Common myeloid progenitor, CD34-positive (primary cell): ENCODE data around the gene JKAMP.

Source experiments
- CTCF ChIA-PET: fragments of 350-600 bp; sonication (Branson Sonifier 250); formaldehyde crosslinking; loops from one replicate; lab custom pipeline; 2021; ENCODE audit warnings: antibody characterized with exemption; lab: Charles Lee
- POLR2A ChIA-PET: fragments of 350-600 bp; sonication (Branson Sonifier 250); formaldehyde crosslinking; loops from one replicate; lab custom pipeline; 2021; ENCODE audit warnings: antibody characterized with exemption; lab: Charles Lee
- DNase-seq, 3 donors: peaks; one replicate each; pipeline versions ENCODE4 v3.0.0 to v3.0.0-alpha.2; 2013
- H3K27ac ChIP-seq, 2 experiments: 1 replicate in 1 of 2; 2 replicates in 1 of 2; pipeline ENCODE4 v1.7.0; 2013; ENCODE audit warnings: inconsistent platforms in 2 of 2, low read length in 2 of 2, mild to moderate bottlenecking in 2 of 2, low read depth in 1 of 2, moderate library complexity in 1 of 2; ENCODE audit not compliant: severe bottlenecking in 2 of 2, insufficient read depth in 1 of 2, poor library complexity in 1 of 2
- H3K27me3 ChIP-seq, 5 experiments: replicated peaks in 2 of 5; 1 replicate in 3 of 5; 2 replicates in 2 of 5; pipeline versions ENCODE4 v1.6.1 to v1.7.0; 2013; ENCODE audit warnings: low read length in 4 of 5, mild to moderate bottlenecking in 2 of 5, moderate library complexity in 2 of 5, inconsistent platforms in 1 of 5; ENCODE audit not compliant: insufficient read depth in 5 of 5, control insufficient read depth in 4 of 5
- H3K36me3 ChIP-seq, 4 experiments: 1 replicate in 2 of 4; 2 replicates in 2 of 4; pipeline versions ENCODE4 v1.6.1 to v1.7.0; 2013; ENCODE audit warnings: low read length in 3 of 4, control low read depth in 1 of 4, mild to moderate bottlenecking in 1 of 4; ENCODE audit not compliant: control insufficient read depth in 4 of 4, insufficient read depth in 4 of 4
- H3K4me1 ChIP-seq, 4 experiments: 1 replicate in 3 of 4; 2 replicates in 1 of 4; pipeline versions ENCODE4 v1.6.1 to v1.7.1; 2013; ENCODE audit warnings: low read length in 3 of 4, mild to moderate bottlenecking in 3 of 4, control low read depth in 1 of 4, inconsistent platforms in 1 of 4, moderate library complexity in 1 of 4; ENCODE audit not compliant: control insufficient read depth in 4 of 4, insufficient read depth in 4 of 4; ENCODE audit errors: control extremely low read depth in 1 of 4
- H3K4me3 ChIP-seq, 7 experiments: 1 replicate in 4 of 7; 2 replicates in 3 of 7; pipeline versions ENCODE4 v1.5.1 to v1.7.0; 2013; ENCODE audit warnings: mild to moderate bottlenecking in 7 of 7, low read length in 6 of 7, moderate library complexity in 6 of 7, inconsistent platforms in 2 of 7, low read depth in 2 of 7, control low read depth in 1 of 7; ENCODE audit not compliant: insufficient read depth in 4 of 7, control insufficient read depth in 1 of 7; ENCODE audit errors: extremely low read depth in 1 of 7
- H3K9me3 ChIP-seq, 5 experiments: 1 replicate in 4 of 5; 2 replicates in 1 of 5; pipeline versions ENCODE4 v1.6.1 to v1.7.1; 2013; ENCODE audit warnings: low read length in 4 of 5, mild to moderate bottlenecking in 2 of 5, inconsistent platforms in 1 of 5, low read depth in 1 of 5, moderate library complexity in 1 of 5; ENCODE audit not compliant: control insufficient read depth in 4 of 5, insufficient read depth in 2 of 5; ENCODE audit errors: control extremely low read depth in 1 of 5
- WGBS: methylation state at CpG from one replicate; pipeline ENCODE4 v1.1.5; 2013; ENCODE audit not compliant: insufficient coverage; 5-methylcytosine and 5-hydroxymethylcytosine counted together

JKAMP gene

DNA sequence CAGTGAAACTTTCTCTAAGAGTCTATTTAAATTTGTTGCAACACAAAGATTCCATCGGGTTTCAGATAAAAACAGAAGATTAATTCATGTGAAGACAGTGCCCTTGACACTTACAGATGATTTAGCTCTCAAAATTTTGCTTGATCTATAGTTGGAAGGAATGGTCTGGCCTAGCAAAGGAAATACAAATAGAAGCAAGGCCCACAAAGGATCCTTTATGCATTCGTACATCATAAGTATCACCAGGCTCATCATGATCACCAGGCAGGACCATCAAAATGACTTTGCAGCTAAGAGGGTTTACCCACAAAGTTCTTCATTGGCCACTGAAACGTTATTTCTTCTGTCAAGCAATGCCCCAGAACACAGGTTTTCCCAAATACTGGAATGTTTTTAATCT lies 24.8 kb downstream of the JKAMP start:
- DNase-seq, result no peak
- Histone ChIP-seq H3K27me3 (no peaks in the 10 kb centered on the region), H3K27ac (no peak overlapping the region), H3K36me3 (peaks cover 2 to 25% (median 4%) of the 10 kb centered on the region in 4 experiments), H3K9me3 (no peaks in the 10 kb centered on the region), H3K4me3 (no peak overlapping the region), H3K4me1 (peaks cover 0 to 14% (median 0%) of the 10 kb centered on the region in 4 experiments)
- 100% methylated on average over 2 of the region's 3 CpGs for WGBS
- ChIA-PET CTCF (interaction anchor here (0.8 to 20.3 kb wide), 11 partner anchors 8 to 387 kb away, joined by 3 to 536 read pairs (median 4); partner anchors contain the start of genes CCDC175, JKAMP and L3HYPDH), POLR2A (no interaction called here)

DNA sequence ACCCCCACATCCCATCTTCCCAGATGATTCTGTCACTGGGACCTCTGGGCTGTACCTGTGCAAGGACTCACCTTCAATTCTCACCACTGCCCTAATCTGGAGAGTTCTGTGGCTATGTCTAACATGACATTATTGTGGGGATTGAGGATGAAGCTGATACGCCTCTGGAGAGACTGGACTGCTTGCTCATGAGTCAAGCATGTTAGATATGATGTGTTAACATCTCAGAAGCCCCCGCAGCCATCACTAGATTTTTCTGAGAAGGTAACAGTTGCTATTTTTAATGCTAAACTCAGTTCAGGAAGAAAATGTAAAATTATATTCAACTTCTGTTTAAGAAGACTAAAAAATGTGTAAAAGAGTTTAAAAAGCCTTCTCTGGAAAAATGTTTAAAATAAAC lies 25.7 kb downstream of the JKAMP start:
- no peak for DNase-seq
- Histone ChIP-seq H3K36me3 (peaks cover 0 to 21% (median 2%) of the 10 kb centered on the region in 4 experiments), H3K4me1 (peaks cover 0 to 10% (median 0%) of the 10 kb centered on the region in 4 experiments), H3K27ac (no peak overlapping the region), H3K9me3 (no peaks in the 10 kb centered on the region), H3K27me3 (no peaks in the 10 kb centered on the region), H3K4me3 (no peak overlapping the region)
- CTCF ChIA-PET, result interaction anchor here (0.8 to 20.3 kb wide), 10 partner anchors 9 to 386 kb away, joined by 3 to 536 read pairs (median 4); partner anchors contain the start of genes CCDC175, JKAMP and L3HYPDH
- POLR2A ChIA-PET, result no interaction called here
- 100% methylated on average over 2 of the region's 2 CpGs for WGBS

DNA sequence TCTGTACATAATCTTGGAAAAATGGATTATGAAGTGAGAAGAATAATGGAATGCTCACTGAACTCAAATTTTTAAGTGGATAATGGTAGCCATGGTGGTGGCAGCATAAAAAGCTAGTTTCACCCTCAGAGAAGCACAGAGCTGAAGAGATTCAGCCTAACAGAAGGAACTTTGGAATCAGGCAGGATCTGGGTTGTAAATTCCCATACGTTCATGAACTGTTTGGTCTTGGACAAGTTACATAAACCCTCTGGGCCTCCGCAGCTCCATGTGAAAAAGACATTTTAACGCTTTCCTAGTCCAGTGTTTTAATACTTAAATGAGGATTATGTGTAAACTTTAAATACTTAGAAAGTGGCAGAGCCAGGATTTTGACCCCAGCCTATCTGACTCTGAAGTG lies 26.6 kb downstream of the JKAMP start:
- H3K27ac ChIP-seq, result no peak overlapping the region
- DNase-seq, result no peak
- WGBS, result 65% methylated on average over 2 of the region's 3 CpGs
- H3K4me1 ChIP-seq, result peaks cover 0 to 10% (median 0%) of the 10 kb centered on the region in 4 experiments
- H3K4me3 ChIP-seq, result no peak overlapping the region
- H3K27me3 ChIP-seq, result no peaks in the 10 kb centered on the region
- H3K9me3 ChIP-seq, result no peaks in the 10 kb centered on the region
- peaks cover 0 to 21% (median 2%) of the 10 kb centered on the region in 4 experiments for H3K36me3 ChIP-seq
- ChIA-PET POLR2A (interaction anchor here (0.6 kb wide), 1 partner anchor 60 kb away, joined by 4 read pairs; no protein-coding TSS in a partner anchor), CTCF (interaction anchor here (0.6 to 20.3 kb wide), 13 partner anchors 8 to 765 kb away, joined by 3 to 536 read pairs (median 4); partner anchors contain the start of genes CCDC175, JKAMP and L3HYPDH)

DNA sequence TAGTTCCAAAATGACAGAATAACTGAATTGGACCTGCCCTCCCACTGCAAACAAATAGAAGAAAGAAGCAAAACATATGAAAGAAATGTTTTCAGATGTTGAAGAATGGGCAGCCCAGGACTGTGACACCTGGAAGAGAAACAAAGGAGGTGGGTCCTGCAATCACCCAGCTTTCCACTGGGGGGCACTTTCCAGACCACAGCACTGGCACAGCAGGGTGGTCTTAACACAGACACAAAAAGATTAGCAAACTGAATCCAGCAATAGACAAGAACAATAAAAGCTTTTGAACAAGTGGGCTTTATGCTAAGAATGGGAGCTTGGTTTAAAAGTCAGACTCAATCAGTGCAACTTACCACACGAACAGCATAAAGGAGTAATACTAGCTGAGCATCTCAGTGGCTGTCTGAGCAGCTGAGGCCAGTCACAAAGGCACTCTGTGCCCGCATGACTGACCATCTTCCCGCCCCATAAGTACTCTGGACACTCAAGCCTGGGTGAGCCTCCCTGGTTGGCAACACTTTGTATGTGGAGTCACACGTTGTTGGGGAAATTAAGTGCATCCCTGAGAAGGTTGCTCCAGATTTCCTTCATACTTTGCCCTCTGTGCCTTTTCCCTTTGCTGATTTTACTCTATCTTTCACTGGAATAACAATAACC lies 27.7 kb downstream of the JKAMP start:
- ChIA-PET CTCF (interaction anchor here (0.7 to 20.3 kb wide), 17 partner anchors 8 to 386 kb away, joined by 3 to 536 read pairs (median 5); partner anchors contain the start of genes CCDC175, JKAMP and L3HYPDH), POLR2A (interaction anchor here (0.9 kb wide), 1 partner anchor 26 kb away, joined by 3 read pairs; no protein-coding TSS in a partner anchor)
- DNase-seq, result peak; percentile 49 to 76 (median 74)
- no peaks in the 10 kb centered on the region for H3K27me3 ChIP-seq
- H3K4me3 ChIP-seq, result no peak overlapping the region
- H3K36me3 ChIP-seq, result peaks cover 0 to 21% (median 0%) of the 10 kb centered on the region in 4 experiments
- peaks cover 0 to 9% (median 0%) of the 10 kb centered on the region in 4 experiments for H3K4me1 ChIP-seq
- 94% methylated on average over 4 of the region's 4 CpGs for WGBS
- no peaks in the 10 kb centered on the region for H3K9me3 ChIP-seq
- no peak overlapping the region for H3K27ac ChIP-seq

DNA sequence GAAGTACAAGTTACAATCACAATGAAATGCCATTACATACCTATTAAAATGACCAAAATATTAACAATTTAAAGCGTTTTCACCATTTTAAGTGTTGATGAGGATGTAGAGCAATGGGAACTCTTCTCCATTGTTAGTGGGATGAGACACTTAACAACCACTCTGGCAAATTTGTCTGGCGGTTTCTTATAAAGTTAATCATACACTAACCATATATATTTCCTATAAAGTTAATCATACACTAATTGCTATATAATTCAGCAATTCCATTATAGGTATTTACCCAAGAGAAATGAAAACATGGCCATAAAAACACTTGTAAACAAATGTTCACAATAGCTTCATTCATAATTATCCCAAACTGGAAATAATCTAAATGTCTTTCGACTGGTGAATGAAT lies 35.9 kb downstream of the JKAMP start:
- Histone ChIP-seq H3K4me1 (no peaks in the 10 kb centered on the region), H3K4me3 (no peak overlapping the region), H3K27me3 (no peaks in the 10 kb centered on the region), H3K36me3 (peaks cover 0 to 32% (median 5%) of the 10 kb centered on the region in 4 experiments), H3K27ac (no peak overlapping the region), H3K9me3 (peaks cover 0 to 3% (median 0%) of the 10 kb centered on the region in 5 experiments)
- no peak for DNase-seq
- CTCF ChIA-PET, result interaction anchor here (1.0 to 1.6 kb wide), 4 partner anchors 8 to 47 kb away, joined by 3 to 4 read pairs (median 4); no protein-coding TSS in a partner anchor
- POLR2A ChIA-PET, result no interaction called here
- no CpG with 5 or more reads among the region's 3 CpGs for WGBS

DNA sequence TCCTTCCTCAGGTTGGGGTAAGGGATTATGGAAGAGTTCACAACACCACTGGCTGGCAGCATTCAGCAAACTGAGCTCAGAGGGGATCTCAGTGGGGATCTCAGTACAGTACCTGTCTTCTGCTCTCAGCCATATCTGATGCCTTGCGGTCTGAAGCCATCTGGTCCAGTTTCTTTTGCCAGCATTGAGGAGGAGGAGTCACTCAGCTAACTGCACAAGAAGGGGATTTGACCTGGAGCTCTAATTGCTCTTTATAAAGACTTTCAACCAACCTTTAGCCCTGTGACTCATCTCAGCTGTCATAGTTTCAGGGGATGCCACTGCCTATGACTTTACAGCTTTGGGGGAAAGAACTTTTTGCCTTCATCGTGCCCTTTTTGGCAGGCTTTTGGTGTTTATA lies 44.9 kb downstream of the JKAMP start:
- Histone ChIP-seq H3K27ac (no peak overlapping the region), H3K27me3 (no peaks in the 10 kb centered on the region), H3K36me3 (peaks cover 0 to 44% (median 13%) of the 10 kb centered on the region in 4 experiments), H3K4me3 (no peak overlapping the region), H3K4me1 (peaks cover 0 to 10% (median 6%) of the 10 kb centered on the region in 4 experiments), H3K9me3 (peaks cover 0 to 9% (median 3%) of the 10 kb centered on the region in 5 experiments)
- 100% methylated on average over 1 of the region's 2 CpGs for WGBS
- ChIA-PET POLR2A (no interaction called here), CTCF (interaction anchor here (1.3 to 1.4 kb wide), 2 partner anchors 46 to 48 kb away, joined by 3 to 4 read pairs; partner anchors contain the start of gene CCDC175)
- DNase-seq, result no peak

DNA sequence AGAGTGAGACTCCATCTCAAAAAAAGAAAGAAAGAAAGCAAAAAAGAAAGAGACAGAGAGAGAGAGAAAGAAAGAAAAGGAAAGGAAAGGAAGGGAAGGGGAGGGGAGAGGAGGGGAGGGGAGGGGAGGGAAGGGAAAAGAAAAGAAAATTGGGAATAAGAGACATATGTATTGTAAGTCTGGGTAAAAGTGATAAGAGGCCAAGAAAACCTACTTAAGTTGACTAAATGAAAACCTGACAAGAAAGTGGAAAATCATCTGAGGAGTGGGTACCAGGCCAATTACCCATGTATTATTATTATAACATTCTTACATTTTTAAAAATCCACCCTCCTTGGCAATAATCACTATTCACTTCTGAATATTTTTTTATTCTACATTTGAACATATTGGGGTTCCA lies 46.0 kb downstream of the JKAMP start:
- H3K4me3 ChIP-seq, result no peak overlapping the region
- no peaks in the 10 kb centered on the region for H3K27me3 ChIP-seq
- H3K27ac ChIP-seq, result no peak overlapping the region
- peaks cover 0 to 49% (median 18%) of the 10 kb centered on the region in 4 experiments for H3K36me3 ChIP-seq
- H3K9me3 ChIP-seq, result peaks cover 0 to 9% (median 3%) of the 10 kb centered on the region in 5 experiments
- CTCF ChIA-PET, result no interaction called here
- POLR2A ChIA-PET, result no interaction called here
- DNase-seq, result no peak
- H3K4me1 ChIP-seq, result peaks cover 0 to 10% (median 7%) of the 10 kb centered on the region in 4 experiments
